Heart right ventricle (tissue), 16 donors: ENCODE measurements around the gene DTNA. TPM values are rescaled to one million over a fixed set of nuclear protein-coding genes. Genes with fewer than 3 reads are reported as not detected.
"Not testable (repeated sequence)": the region's sequence is repeated elsewhere in the genome, so short reads cannot be mapped to it uniquely, and the experiment has no call there.

Experiments used
- ATAC-seq, 8 donors: fragments of 200-7000 bp; cut with Tn5 transposase; one replicate each; pipeline ENCODE4 v1.9.1; 2020; ENCODE audit warnings: mild to moderate bottlenecking in 8 of 8, moderate library complexity in 8 of 8, moderate number of reproducible peaks in 1 of 8
- DNase-seq, 2 donors: peaks; one replicate each; pipeline ENCODE4 v3.0.0-alpha.2; 2020
- H3K27ac ChIP-seq, 10 donors: fragments of 200-600 bp; sonication (generic) in 2 of 10; one replicate each; pipeline versions ENCODE4 v1.5.0 to v1.8.0; 2020 to 2022; ENCODE audit warnings: mild to moderate bottlenecking in 3 of 10
- H3K27me3 ChIP-seq, 7 donors: fragments of 200-600 bp; one replicate each; pipeline ENCODE4 v1.8.0; 2021 to 2022; ENCODE audit warnings: mild to moderate bottlenecking in 2 of 7
- H3K36me3 ChIP-seq, 9 donors: fragments of 200-600 bp; sonication (generic) in 1 of 9; one replicate each; pipeline versions ENCODE4 v1.5.0 to v1.8.0; 2020 to 2022; ENCODE audit warnings: mild to moderate bottlenecking in 2 of 9
- H3K4me1 ChIP-seq, 9 donors: fragments of 200-600 bp; sonication (generic) in 1 of 9; one replicate each; pipeline versions ENCODE4 v1.5.0 to v1.8.0; 2020 to 2022; ENCODE audit warnings: mild to moderate bottlenecking in 4 of 9
- H3K4me3 ChIP-seq, 10 donors: fragments of 200-600 bp; sonication (generic) in 2 of 10; one replicate each; pipeline versions ENCODE4 v1.5.0 to v1.8.0; 2020 to 2022; ENCODE audit warnings: mild to moderate bottlenecking in 7 of 10, moderate library complexity in 2 of 10
- H3K9me3 ChIP-seq, 11 donors: fragments of 200-600 bp in 10 of 11; sonication (generic) in 2 of 11; one replicate each; pipeline versions ENCODE4 v1.5.0 to v1.8.0; 2013 to 2022; ENCODE audit warnings: mild to moderate bottlenecking in 2 of 11, control low read depth in 1 of 11, moderate library complexity in 1 of 11
- CTCF ChIP-seq, 9 donors: fragments of 200-600 bp; sonication (generic) in 2 of 9; IDR thresholded peaks; one replicate each; pipeline versions ENCODE4 v1.5.0 to v1.8.0; 2021 to 2022; ENCODE audit warnings: antibody characterized with exemption in 9 of 9, mild to moderate bottlenecking in 5 of 9, moderate library complexity in 1 of 9
- WGBS, 2 donors: extraction: QIAGEN DNeasy Blood & Tissue Kit; methylation state at CpG; one replicate each; pipeline ENCODE4 v1.1.7; 2013; ENCODE audit warnings: inconsistent platforms in 1 of 2; 5-methylcytosine and 5-hydroxymethylcytosine counted together
- intact Hi-C, 10 donors: fragments of 100-400 bp; cut with DNase I; formaldehyde crosslinking; loops; one replicate each; pipeline versions ENCODE4 v1.11.1 to v1.14.2; 2022
- polyA plus RNA-seq, 2 donors: library from polyadenylated mRNA; stranded (reverse); fragments of 200-250 nt; gene quantifications; one replicate each; pipeline ENCODE4 v1.2.3, GENCODE V29; 2013
- total RNA-seq, 10 donors: library from RNA; stranded (reverse); fragmentation: NEBNext Ultra II Directional in 3 of 10; extraction: Animal tissue kit (Norgen Biotek cat#: 25700) in 3 of 10; gene quantifications; one replicate each; pipeline versions ENCODE4 v1.2.1 to v1.2.4, GENCODE V29; 2021 to 2023
- donor health status: Arrhythmogenic right ventricular cardiomyopathy.
- donor health status: ischemic (EF 13 %, LVEDD 7.1; RV severe dilation, severe dysfunction).
- donor health status: healthy with polysubstance abuse.
- donor health status: DM: no; HTN: yes; CAD: no.
- donor health status: DM: no; HTN: no; CAD: no.
- donor health status: ischemic (EF 25% LVEDD 6.9; RV normal size, moderate dysfunction).
- donor health status: ischemic (EF 25% LVEDD 5.7; RV mildly dilated, moderate dysfunction).
- donor health status: healthy.
- donor health status: DM: yes; HTN: yes; CAD: no.
- donor health status: Ischemic cardiomyopathy.
- donor health status: ischemic (EF 35%, LVEDD 5.7; RV mildly dilated, moderate dysfunction).
- donor health status: nonischemic (EF 11% LVEDD 7.7; RV severe dilation, severe dysfunction).
- donor health status: DM: yes; HTN: yes; CAD: no.
- donor health status: PGD.
- donor health status: ischemic (EF 29% LVEDD 5.4; RV normal size, mild dysfunction).
- donor health status: nonischemic (EF 23%, LVEDD 6.1; RV moderate dilation, normal function).

DTNA gene
- total and polyA plus RNA-seq, 12 donors = 65.4 to 198 (median 179) TPM

- H3K36me3 ChIP-seq = no peaks in the 10 kb centered on the region
- no peak for DNase-seq
- H3K27me3 ChIP-seq = no peaks in the 10 kb centered on the region
- H3K4me1 ChIP-seq = peaks cover 6 to 56% (median 35%) of the 10 kb centered on the region in 9 donors
- peak in 3 of 8 donors; percentile 8 to 74 (median 48) for ATAC-seq
- H3K27ac ChIP-seq = peak overlapping the region in 7 of 10 donors; percentile 2 to 81 (median 67)
- no peaks in the 10 kb centered on the region for H3K9me3 ChIP-seq
- intact Hi-C loops = loop anchor here in 1 of 10 donors (5.0 to 10.0 kb wide), 2 partner anchors 33 to 66 kb away; no protein-coding TSS in a partner anchor
- TF ChIP-seq CTCF (IDR thresholded peaks at IDR 0.05) = no peak
- no peak overlapping the region for H3K4me3 ChIP-seq
- 82 to 83% methylated on average over 3 of the region's 3 CpGs for WGBS, 2 donors
Measured at GRCh38 chr18:34709104-34709503, 994 bp upstream of the DTNA start.

GRCh38 chr18:34710458-34710914 lies 388 bp downstream of the DTNA start:
- peak overlapping the region in 9 of 10 donors; percentile 2 to 81 (median 67) for H3K27ac ChIP-seq
- TF ChIP-seq CTCF (IDR thresholded peaks at IDR 0.05) = no peak

GRCh38 chr18:34710934-34711333 lies 836 bp downstream of the DTNA start:
- Histone ChIP-seq H3K9me3 (peaks cover 0 to 3% (median 0%) of the 10 kb centered on the region in 11 donors), H3K4me3 (peak overlapping the region in 8 of 10 donors; percentile 4 to 43 (median 33)), H3K36me3 (no peaks in the 10 kb centered on the region), H3K27me3 (no peaks in the 10 kb centered on the region), H3K27ac (peak overlapping the region in 9 of 10 donors; percentile 2 to 81 (median 67)), H3K4me1 (peaks cover 6 to 56% (median 35%) of the 10 kb centered on the region in 9 donors)
- DNase-seq (no peak), ATAC-seq (peak in 5 of 8 donors; percentile 68 to 88 (median 76))
- 19 to 42% methylated on average over 5 of the region's 5 CpGs for WGBS, 2 donors
- no peak for TF ChIP-seq CTCF (IDR thresholded peaks at IDR 0.05)
- intact Hi-C loops = loop anchor here in 1 of 10 donors (10.0 kb wide), 1 partner anchor 74 kb away; no protein-coding TSS in a partner anchor

More at GRCh38 chr18:34710458-34710914, 388 bp downstream of the DTNA start:
- intact Hi-C loops = loop anchor here in 1 of 10 donors (10.0 kb wide), 1 partner anchor 74 kb away; no protein-coding TSS in a partner anchor
- WGBS, 2 donors = 22 to 36% methylated on average over 6 of the region's 6 CpGs
- peaks cover 0 to 3% (median 0%) of the 10 kb centered on the region in 11 donors for H3K9me3 ChIP-seq
- H3K36me3 ChIP-seq = no peaks in the 10 kb centered on the region
- peak overlapping the region in 8 of 10 donors; percentile 4 to 43 (median 33) for H3K4me3 ChIP-seq
- H3K27me3 ChIP-seq = no peaks in the 10 kb centered on the region
- ATAC-seq = peak in 7 of 8 donors; percentile 6 to 54 (median 34)
- peaks cover 6 to 56% (median 35%) of the 10 kb centered on the region in 9 donors for H3K4me1 ChIP-seq
- no peak for DNase-seq

GRCh38 chr18:34716111-34716510 lies 6.0 kb downstream of the DTNA start:
- 94 to 95% methylated on average over 14 of the region's 14 CpGs for WGBS, 2 donors
- peaks cover 0 to 17% (median 3%) of the 10 kb centered on the region in 9 donors for H3K4me1 ChIP-seq
- not testable (repeated sequence) for H3K9me3 ChIP-seq, H3K27ac ChIP-seq, H3K27me3 ChIP-seq, DNase-seq, H3K4me3 ChIP-seq, H3K36me3 ChIP-seq, ATAC-seq
- intact Hi-C loops = loop anchor here in 1 of 10 donors (10.0 kb wide), 1 partner anchor 69 kb away; no protein-coding TSS in a partner anchor

GRCh38 chr18:34718610-34719009 lies 8.5 kb downstream of the DTNA start:
- H3K9me3 ChIP-seq = peaks cover 0 to 3% (median 0%) of the 10 kb centered on the region in 11 donors
- ATAC-seq = no peak

More at GRCh38 chr18:34718610-34719009, 8.5 kb downstream of the DTNA start:
- DNase-seq = no peak
- Histone ChIP-seq H3K27ac (no peak overlapping the region), H3K36me3 (no peaks in the 10 kb centered on the region), H3K4me1 (peaks cover 0 to 18% (median 0%) of the 10 kb centered on the region in 9 donors), H3K4me3 (no peak overlapping the region), H3K27me3 (no peaks in the 10 kb centered on the region)
- TF ChIP-seq CTCF (IDR thresholded peaks at IDR 0.05) = no peak
- 74 to 76% methylated on average over 1 of the region's 1 CpG for WGBS, 2 donors
- intact Hi-C loops = loop anchor here in 1 of 10 donors (10.0 kb wide), 1 partner anchor 66 kb away; no protein-coding TSS in a partner anchor
